Panc1 (cell line): ENCODE results near the gene FAM98C.

ENCODE experiments used
- POLR2AphosphoS5 ChIP-seq: IDR thresholded peaks from 2 replicates; pipeline ENCODE4 v1.6.1; 2012; ENCODE audit warnings: mild to moderate bottlenecking, low read depth, low read length, moderate library complexity
- SIN3A ChIP-seq: IDR thresholded peaks from 2 replicates; pipeline ENCODE4 v1.6.1; 2012; ENCODE audit warnings: low read depth, mild to moderate bottlenecking, low read length, moderate library complexity, borderline replicate concordance; ENCODE audit not compliant: insufficient read depth
- TF ChIP-seq, protein P1 (sequence below): fragments of 450-650 bp; IDR thresholded peaks from 2 replicates; pipeline ENCODE4 v1.5.1; 2017; ENCODE audit warnings: mild to moderate bottlenecking
- TF ChIP-seq, protein P2 (sequence below), 2 experiments: IDR thresholded peaks; 2 replicates each; pipeline ENCODE4 v1.6.1; 2011 to 2012; ENCODE audit warnings: low read depth in 2 of 2, control low read depth in 1 of 2, low read length in 1 of 2, mild to moderate bottlenecking in 1 of 2, moderate library complexity in 1 of 2; ENCODE audit not compliant: insufficient read depth in 1 of 2

DNA sequence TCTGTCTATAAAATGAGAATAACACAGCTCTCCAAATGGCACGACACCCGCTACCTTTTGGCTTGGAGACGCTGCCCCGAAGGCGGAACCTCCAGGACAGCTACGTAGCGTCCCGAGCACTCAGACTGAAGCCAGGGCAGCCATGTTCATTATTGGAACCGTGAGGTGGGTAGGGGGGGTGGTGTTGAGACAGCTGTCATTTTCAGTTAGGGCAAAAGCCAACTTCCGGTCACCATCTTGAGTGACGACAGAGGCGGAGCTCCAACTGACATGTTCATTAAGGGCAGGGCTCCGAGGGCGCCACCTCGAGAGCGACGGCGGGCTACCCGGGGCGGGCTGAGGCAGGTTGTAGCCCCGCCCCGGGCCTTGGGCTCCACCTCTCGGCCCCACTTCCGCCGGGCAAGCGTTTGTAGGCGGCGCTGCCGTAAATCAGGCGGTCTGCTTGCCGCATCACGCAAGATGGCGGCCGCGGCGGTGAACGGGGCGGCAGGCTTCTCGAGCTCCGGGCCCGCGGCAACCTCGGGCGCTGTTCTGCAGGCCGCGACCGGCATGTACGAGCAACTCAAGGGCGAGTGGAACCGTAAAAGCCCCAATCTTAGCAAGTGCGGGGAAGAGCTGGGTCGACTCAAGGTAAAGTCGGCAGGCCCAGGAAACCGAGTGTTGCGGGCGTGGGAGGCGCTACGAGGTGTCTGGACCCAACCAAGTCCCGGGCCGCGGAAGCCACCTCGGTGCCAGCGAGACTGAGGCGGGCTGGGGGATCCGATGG, 28.4 kb upstream of the FAM98C start, which contains the start of gene PSMD8:
- TF ChIP-seq, protein P1, sequence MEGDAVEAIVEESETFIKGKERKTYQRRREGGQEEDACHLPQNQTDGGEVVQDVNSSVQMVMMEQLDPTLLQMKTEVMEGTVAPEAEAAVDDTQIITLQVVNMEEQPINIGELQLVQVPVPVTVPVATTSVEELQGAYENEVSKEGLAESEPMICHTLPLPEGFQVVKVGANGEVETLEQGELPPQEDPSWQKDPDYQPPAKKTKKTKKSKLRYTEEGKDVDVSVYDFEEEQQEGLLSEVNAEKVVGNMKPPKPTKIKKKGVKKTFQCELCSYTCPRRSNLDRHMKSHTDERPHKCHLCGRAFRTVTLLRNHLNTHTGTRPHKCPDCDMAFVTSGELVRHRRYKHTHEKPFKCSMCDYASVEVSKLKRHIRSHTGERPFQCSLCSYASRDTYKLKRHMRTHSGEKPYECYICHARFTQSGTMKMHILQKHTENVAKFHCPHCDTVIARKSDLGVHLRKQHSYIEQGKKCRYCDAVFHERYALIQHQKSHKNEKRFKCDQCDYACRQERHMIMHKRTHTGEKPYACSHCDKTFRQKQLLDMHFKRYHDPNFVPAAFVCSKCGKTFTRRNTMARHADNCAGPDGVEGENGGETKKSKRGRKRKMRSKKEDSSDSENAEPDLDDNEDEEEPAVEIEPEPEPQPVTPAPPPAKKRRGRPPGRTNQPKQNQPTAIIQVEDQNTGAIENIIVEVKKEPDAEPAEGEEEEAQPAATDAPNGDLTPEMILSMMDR, result no peak
- TF ChIP-seq, protein P2, sequence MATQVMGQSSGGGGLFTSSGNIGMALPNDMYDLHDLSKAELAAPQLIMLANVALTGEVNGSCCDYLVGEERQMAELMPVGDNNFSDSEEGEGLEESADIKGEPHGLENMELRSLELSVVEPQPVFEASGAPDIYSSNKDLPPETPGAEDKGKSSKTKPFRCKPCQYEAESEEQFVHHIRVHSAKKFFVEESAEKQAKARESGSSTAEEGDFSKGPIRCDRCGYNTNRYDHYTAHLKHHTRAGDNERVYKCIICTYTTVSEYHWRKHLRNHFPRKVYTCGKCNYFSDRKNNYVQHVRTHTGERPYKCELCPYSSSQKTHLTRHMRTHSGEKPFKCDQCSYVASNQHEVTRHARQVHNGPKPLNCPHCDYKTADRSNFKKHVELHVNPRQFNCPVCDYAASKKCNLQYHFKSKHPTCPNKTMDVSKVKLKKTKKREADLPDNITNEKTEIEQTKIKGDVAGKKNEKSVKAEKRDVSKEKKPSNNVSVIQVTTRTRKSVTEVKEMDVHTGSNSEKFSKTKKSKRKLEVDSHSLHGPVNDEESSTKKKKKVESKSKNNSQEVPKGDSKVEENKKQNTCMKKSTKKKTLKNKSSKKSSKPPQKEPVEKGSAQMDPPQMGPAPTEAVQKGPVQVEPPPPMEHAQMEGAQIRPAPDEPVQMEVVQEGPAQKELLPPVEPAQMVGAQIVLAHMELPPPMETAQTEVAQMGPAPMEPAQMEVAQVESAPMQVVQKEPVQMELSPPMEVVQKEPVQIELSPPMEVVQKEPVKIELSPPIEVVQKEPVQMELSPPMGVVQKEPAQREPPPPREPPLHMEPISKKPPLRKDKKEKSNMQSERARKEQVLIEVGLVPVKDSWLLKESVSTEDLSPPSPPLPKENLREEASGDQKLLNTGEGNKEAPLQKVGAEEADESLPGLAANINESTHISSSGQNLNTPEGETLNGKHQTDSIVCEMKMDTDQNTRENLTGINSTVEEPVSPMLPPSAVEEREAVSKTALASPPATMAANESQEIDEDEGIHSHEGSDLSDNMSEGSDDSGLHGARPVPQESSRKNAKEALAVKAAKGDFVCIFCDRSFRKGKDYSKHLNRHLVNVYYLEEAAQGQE (IDR thresholded peaks at IDR 0.05; ENCODE audit: insufficient read depth in 1 of 2, low read depth in 2 of 2, low read length in 1 of 2), result 0 out of 4 replicates have a peak, but pooled peaks of 1 of the 2 experiments have one; percentile 64
- TF ChIP-seq POLR2AphosphoS5 (peak; percentile 99), SIN3A (no peak; the same call in 1 of the 2 replicates)
